Kasumi-1 (cell line): ENCODE measurements around the gene TLL2.

Source experiments
- DNase-seq, 2 experiments: peaks; one replicate each; lab custom pipeline; 2025; lab: John Stamatoyannopoulos, UW

TLL2 gene

GRCh38 chr10:96322275-96322674, 191.5 kb downstream of the TLL2 start:
- DNase-seq: no peak

DNA sequence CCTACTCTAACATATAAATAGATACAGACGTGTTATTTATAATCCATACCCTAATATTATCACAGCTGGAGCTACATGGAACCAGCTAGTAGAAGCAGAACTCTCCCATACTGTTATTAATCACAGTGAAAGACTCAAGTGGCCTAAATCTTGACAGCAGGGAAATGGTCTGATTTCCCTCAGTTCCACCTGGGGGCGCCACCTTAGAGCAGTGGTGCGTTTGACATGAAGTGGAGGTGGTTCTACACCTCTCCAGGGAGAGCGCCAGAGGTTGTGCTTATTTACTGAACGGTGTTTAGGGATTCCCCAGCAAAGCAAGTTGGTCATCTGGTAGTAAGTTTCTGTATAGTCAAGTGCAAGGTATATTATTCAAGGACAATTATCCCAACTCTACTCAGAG, 191.9 kb downstream of the TLL2 start:
- no peak for DNase-seq

DNA sequence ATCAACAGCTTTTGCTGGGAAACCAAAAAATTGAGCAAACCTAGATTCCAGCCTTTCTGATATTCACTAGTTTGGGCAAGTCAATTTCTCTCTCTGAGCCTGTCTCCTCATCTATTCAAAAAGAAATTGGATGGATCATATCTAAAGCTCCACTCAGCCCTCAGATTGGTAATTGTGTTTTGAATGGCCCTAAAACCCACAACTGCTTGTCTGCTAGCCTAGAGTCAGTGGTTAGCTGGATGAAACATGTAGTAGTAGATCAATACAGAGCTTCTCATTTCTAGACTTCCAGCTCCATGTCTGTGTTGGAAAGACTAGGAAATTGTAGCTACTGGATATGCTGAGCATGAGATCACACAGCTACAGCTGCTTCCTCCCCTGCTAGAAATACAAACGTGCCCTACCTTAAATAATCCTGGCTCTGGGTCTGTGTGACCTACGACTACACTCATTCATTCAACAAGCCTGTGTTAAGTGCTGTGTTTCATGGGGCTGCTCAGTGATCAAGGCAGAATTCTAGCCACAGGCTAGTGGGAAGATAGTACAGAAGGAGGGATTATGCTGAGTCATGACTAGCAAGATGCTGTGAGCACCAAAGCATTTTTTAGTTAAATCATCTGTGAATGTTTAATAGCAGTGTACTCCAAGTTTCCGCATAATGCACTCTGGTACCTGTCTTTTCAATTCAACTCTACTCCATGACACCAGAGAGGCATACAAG, 193.8 kb downstream of the TLL2 start:
- no peak for DNase-seq

GRCh38 chr10:96317067-96317833, 196.5 kb downstream of the TLL2 start:
- peak in 1 of 2 experiments; percentile 28 for DNase-seq
